Ectodermal cell (in vitro differentiated cells): ENCODE results near the gene EYA2.
"Not testable (repeated sequence)": the region's sequence is repeated elsewhere in the genome, so short reads cannot be mapped to it uniquely, and the experiment has no call there.

ENCODE experiments used
- H3K27ac ChIP-seq: 2 replicates; pipeline ENCODE4 v1.7.0; 2013; ENCODE audit warnings: mild to moderate bottlenecking, low read depth, low read length; ENCODE audit not compliant: insufficient read depth, poor library complexity, severe bottlenecking
- H3K27me3 ChIP-seq: 2 replicates; pipeline ENCODE4 v1.7.0; 2013; ENCODE audit warnings: mild to moderate bottlenecking, low read length; ENCODE audit not compliant: insufficient read depth, control insufficient read depth, poor library complexity, severe bottlenecking
- H3K36me3 ChIP-seq: one replicate; pipeline ENCODE4 v1.7.0; 2013; ENCODE audit warnings: low read length; ENCODE audit not compliant: control insufficient read depth, insufficient read depth
- H3K4me1 ChIP-seq: one replicate; pipeline ENCODE4 v1.7.0; 2013; ENCODE audit warnings: low read length; ENCODE audit not compliant: control insufficient read depth, insufficient read depth
- H3K4me3 ChIP-seq: 2 replicates; pipeline ENCODE4 v1.7.0; 2013; ENCODE audit warnings: low read depth, low read length, control low read depth; ENCODE audit not compliant: insufficient read depth
- H3K9me3 ChIP-seq: 2 replicates; pipeline ENCODE4 v1.7.0; 2013; ENCODE audit warnings: mild to moderate bottlenecking, low read length, moderate library complexity; ENCODE audit not compliant: control insufficient read depth
- WGBS, 2 experiments: methylation state at CpG; one replicate each; pipeline ENCODE4 v1.1.7; 2013; ENCODE audit warnings: missing lambda C conversion rate in 2 of 2; 5-methylcytosine and 5-hydroxymethylcytosine counted together

EYA2 gene

DNA sequence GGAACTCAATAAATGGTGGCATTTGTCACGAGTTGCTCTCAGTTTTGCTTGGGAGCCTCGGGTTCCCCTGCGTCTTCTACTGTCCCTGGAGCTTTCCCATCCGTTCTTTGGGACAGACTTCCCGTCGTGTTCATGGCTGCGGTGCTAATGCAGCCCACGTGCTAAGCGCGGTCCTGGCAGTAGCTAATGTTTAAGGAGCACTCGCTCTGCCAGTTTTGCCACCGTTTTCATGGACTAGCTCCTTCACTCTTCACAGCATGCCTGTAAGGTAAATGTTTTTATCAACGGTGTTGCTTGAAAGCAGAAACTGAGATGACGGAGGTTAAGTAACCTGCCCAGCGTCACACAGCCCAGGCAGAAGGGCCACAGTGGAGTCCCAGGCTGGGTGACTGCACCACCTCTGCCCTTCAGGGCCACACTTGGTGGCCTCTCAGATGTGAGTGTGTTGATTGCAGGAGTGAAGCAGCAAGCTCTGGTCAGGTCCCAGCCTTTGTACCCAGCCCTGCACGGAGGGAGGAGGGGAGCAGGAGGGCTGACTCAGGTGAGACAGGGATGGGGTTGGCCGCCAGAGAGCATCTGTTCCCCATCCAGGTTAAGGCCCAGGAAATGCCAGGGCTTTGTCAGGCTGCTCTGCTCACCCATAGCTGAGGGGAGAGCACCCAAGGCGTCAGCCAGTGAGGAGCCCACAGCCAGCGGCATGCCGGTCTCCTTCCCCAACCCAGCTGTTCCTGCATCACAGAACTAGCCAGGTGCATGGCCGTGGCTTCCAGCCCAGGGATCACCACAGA lies 280.0 kb downstream of the EYA2 start:
- Histone ChIP-seq H3K36me3 (no peaks in the 10 kb centered on the region), H3K4me3 (no peak overlapping the region), H3K27ac (no peak overlapping the region), H3K9me3 (no peaks in the 10 kb centered on the region), H3K27me3 (no peaks in the 10 kb centered on the region), H3K4me1 (peaks cover 8% of the 10 kb centered on the region)
- 93 to 94% methylated on average over 21 of the region's 21 CpGs for WGBS, 2 experiments

DNA sequence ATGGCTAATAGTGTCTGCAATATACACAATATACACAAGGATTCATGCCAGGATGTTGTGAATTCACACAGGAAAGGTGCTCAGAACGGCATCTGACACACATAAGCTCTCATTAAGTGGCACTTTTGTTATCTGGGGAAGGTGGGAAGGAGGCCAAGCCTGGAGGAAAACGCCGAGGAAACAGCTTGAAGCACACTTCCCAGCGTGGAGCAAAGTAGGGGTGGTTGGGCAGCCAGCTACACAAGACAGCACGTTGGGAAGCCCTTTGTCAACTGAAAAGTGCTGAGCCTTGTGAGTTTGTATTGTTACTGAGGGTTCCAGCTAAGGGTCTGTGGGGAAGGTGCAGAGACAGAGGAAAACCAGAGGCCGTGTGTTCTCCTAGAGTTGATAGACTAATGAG lies 280.9 kb downstream of the EYA2 start:
- WGBS, 2 experiments = 41 to 43% methylated on average over 6 of the region's 6 CpGs
- no peak overlapping the region for H3K27ac ChIP-seq
- H3K4me3 ChIP-seq = no peak overlapping the region
- peaks cover 8% of the 10 kb centered on the region for H3K4me1 ChIP-seq
- no peaks in the 10 kb centered on the region for H3K9me3 ChIP-seq
- H3K27me3 ChIP-seq = no peaks in the 10 kb centered on the region
- H3K36me3 ChIP-seq = no peaks in the 10 kb centered on the region

DNA sequence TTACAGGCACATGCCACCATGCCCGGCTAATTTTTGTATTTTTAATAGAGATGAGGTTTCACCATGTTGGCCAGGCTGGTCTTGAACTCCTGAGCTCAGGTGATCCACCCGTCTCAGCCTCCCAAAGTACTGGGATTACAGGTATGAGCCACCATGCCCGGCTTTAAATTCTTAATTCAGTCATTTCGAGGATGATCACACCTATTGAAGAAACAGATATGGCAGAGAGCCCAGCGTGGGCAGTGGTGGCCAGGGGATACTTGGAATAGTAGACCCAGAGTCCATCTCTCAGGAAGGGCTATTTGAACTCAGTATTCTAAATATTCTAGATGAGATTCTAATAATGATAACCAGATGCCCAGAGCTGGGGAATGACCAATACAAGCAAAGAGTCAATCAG lies 281.6 kb downstream of the EYA2 start:
- not testable (repeated sequence) for H3K4me1 ChIP-seq, H3K27ac ChIP-seq, H3K27me3 ChIP-seq, H3K4me3 ChIP-seq, H3K9me3 ChIP-seq, H3K36me3 ChIP-seq
- 72 to 75% methylated on average over 5 of the region's 5 CpGs for WGBS, 2 experiments

DNA sequence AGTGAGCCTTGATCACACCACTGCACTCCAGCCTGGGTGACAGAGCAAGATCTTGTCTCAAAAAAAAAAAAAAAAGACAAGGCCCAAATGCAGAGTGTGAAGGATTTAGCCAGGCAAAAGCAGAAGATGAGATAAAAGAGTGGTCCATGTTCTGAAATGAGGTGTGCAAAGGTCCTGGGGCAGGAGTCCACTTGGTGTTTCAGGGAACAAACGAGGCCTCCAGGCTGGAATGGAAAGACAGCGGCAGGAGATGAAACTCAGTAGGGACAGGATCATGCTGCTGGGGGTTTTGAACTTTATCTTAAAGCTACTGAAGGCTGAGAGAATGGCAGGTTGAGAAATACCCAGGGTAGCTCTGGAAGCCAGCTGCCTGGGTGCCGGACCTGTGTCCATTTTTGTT lies 283.6 kb downstream of the EYA2 start:
- Histone ChIP-seq H3K4me3 (no peak overlapping the region), H3K4me1 (peaks cover 8% of the 10 kb centered on the region)
- WGBS, 2 experiments = 60 to 67% methylated on average over 3 of the region's 3 CpGs

GRCh38 chr20:47178851-47179250 lies 284.2 kb downstream of the EYA2 start:
- Histone ChIP-seq H3K9me3 (no peaks in the 10 kb centered on the region), H3K27ac (no peak overlapping the region), H3K4me1 (peaks cover 8% of the 10 kb centered on the region), H3K4me3 (no peak overlapping the region), H3K27me3 (no peaks in the 10 kb centered on the region), H3K36me3 (no peaks in the 10 kb centered on the region)
- 58 to 67% methylated on average over 1 of the region's 1 CpG for WGBS, 2 experiments

More for the DNA sequence above, 283.6 kb downstream of the EYA2 start:
- no peaks in the 10 kb centered on the region for H3K36me3 ChIP-seq
- no peak overlapping the region for H3K27ac ChIP-seq
- H3K27me3 ChIP-seq = no peaks in the 10 kb centered on the region
- H3K9me3 ChIP-seq = no peaks in the 10 kb centered on the region

DNA sequence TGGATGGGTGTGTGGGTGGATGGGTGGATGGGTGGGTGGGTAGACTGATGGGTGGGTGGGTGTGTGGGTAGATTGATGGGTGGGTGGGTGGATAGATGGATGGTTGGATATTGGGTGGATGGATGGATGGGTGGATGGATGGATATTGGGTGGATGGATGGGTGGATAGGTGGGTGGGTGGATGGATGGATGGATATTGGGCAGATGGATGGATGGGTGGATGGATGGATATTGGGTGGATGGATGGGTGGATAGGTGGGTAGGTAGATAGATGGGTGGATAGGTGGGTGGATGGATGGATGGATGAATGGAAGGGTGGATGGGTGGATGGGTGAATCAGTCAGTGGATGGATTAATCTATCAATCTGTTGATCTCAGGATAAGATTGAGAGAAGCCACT lies 284.6 kb downstream of the EYA2 start:
- H3K27ac ChIP-seq = no peak overlapping the region
- H3K4me1 ChIP-seq = peaks cover 8% of the 10 kb centered on the region
- H3K36me3 ChIP-seq = no peaks in the 10 kb centered on the region
- no peak overlapping the region for H3K4me3 ChIP-seq
- no peaks in the 10 kb centered on the region for H3K27me3 ChIP-seq
- H3K9me3 ChIP-seq = no peaks in the 10 kb centered on the region

DNA sequence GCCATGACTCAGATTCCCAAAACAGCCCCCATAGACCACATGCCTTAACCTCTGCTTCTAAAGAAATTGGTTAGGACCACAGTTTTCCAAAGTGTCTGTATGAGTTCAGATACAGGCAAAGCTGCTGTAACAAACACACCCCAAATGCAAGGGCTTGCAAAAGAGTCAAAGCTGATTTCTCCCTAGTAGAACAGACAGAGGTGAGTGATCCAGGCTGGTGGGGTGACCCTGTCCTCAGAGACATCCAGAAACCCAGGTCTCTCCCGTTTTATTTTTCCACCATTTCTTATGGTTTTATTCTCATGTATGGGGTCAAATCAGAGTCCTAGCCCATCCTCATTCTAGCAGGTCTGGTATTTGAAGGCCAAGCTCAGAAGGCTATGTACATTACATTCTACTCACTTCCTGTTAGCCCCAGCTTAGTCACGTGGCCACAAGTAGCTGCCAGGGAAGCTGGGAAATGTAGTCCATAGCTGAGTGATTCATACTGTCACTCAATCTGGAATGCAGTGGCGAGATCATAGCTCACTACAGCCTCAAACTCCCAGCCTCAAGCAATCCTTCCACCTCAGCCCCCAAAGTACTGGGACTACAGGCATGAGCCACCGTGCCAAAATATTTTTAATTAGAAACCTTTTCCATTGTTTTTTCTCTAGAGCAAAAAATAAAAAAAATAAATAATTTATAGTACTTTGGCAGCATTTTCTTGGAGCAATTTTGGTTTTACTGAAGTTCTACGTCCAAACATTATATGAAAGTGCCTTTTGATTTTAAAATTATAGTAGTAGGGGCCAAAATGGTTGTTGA lies 286.6 kb downstream of the EYA2 start:
- no peaks in the 10 kb centered on the region for H3K36me3 ChIP-seq
- no peak overlapping the region for H3K4me3 ChIP-seq
- no peak overlapping the region for H3K27ac ChIP-seq
- no peaks in the 10 kb centered on the region for H3K4me1 ChIP-seq
- WGBS, 2 experiments = 62 to 79% methylated on average over 4 to 5 of the region's 5 CpGs
- no peaks in the 10 kb centered on the region for H3K9me3 ChIP-seq
- H3K27me3 ChIP-seq = no peaks in the 10 kb centered on the region

DNA sequence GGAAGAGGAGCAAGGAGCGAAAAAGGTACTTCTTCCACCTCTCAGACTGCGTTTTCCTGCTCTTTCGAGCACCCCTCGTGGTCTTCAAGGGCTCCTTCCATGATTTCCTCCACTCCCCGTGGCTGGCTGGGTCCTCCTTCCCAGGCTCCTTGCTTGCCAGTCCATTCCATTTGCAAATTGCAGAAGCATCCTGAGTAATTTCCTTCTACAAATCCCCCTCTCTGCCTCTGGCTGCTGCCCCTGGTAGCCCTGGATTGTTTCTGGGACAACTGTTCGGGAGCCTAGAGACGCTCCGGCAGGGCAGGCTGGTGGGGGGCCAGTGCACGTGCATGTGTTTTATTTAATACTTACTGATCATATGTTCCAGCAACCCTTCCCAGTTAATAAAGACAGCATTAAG lies 288.7 kb downstream of the EYA2 start:
- H3K4me3 ChIP-seq = no peak overlapping the region
- no peaks in the 10 kb centered on the region for H3K4me1 ChIP-seq
- WGBS, 2 experiments = 88 to 90% methylated on average over 9 of the region's 9 CpGs
- no peak overlapping the region for H3K27ac ChIP-seq
- no peaks in the 10 kb centered on the region for H3K36me3 ChIP-seq
- H3K27me3 ChIP-seq = no peaks in the 10 kb centered on the region
- no peaks in the 10 kb centered on the region for H3K9me3 ChIP-seq

GRCh38 chr20:47187450-47188195 lies 293.0 kb downstream of the EYA2 start:
- WGBS, 2 experiments = 79 to 80% methylated on average over 19 of the region's 19 CpGs
- Histone ChIP-seq H3K27me3 (no peaks in the 10 kb centered on the region), H3K4me3 (no peak overlapping the region), H3K36me3 (no peaks in the 10 kb centered on the region), H3K9me3 (no peaks in the 10 kb centered on the region), H3K27ac (no peak overlapping the region), H3K4me1 (peaks cover 5% of the 10 kb centered on the region)

DNA sequence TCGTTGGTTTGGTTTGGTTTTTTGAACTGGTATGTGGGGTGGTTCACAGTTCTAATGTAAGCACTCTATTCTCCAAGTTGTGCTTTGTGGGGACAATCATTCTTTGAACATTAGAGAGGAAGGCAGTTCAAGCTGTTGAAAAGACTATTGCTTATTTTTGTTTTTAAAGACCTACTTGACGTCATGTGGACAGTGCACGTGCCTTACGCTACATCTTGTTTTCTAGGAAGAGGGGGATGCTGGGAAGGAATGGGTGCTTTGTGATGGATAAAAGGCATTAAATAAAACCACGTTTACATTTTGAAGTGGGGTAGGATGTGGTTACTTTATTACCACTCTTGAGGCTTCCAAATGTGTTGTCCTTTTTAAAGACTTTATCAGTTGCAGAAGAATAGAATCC lies 293.9 kb downstream of the EYA2 start:
- Histone ChIP-seq H3K27me3 (no peaks in the 10 kb centered on the region), H3K9me3 (no peaks in the 10 kb centered on the region)
- WGBS, 2 experiments = 89 to 91% methylated on average over 5 of the region's 5 CpGs

More for the DNA sequence above, 293.9 kb downstream of the EYA2 start:
- H3K4me1 ChIP-seq = peaks cover 5% of the 10 kb centered on the region
- no peak overlapping the region for H3K4me3 ChIP-seq
- no peaks in the 10 kb centered on the region for H3K36me3 ChIP-seq
- no peak overlapping the region for H3K27ac ChIP-seq
